HG03159 (cell line): ENCODE results near the gene DMBT1.
"Not testable (repeated sequence)": the region's sequence is repeated elsewhere in the genome, so short reads cannot be mapped to it uniquely, and the experiment has no call there.

Experiments
- ATAC-seq: cut with Tn5 transposase; IDR thresholded peaks from one replicate; pipeline ENCODE4 v1.9.1; 2021; ENCODE audit warnings: mild to moderate bottlenecking, moderate library complexity; ENCODE audit not compliant: unreplicated experiment

The DMBT1 gene

DNA sequence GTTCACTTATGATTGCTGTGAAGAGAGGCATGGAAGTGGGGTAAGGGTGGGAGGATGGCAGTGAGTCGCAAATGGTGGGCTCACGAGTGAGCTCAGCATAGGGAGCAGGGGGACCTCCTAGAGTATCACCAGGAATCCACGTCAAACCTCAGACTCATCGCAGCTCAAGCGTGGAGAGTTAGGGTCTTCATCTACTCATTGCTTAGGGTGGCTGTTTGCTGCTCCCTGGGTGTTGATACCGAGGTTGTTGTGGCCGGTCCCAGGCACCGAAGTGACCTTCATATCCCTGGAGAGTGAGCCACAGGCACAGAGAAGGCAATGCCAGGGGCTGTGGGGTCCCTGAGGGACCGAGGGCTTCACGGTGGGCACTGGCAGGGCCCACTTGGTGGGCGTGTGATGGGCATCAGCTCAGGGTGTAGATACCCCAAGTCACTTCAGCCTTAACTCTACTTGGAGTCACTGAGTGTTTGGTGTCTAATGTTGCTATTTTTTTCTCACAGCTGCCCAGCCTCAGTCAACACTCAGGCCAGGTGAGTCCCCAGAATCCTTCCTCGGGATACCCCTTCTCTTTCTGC, 16.8 kb downstream of the DMBT1 start:
- no peak for ATAC-seq

GRCh38 chr10:122586070-122586469, 25.5 kb downstream of the DMBT1 start:
- not testable (repeated sequence) for ATAC-seq

DNA sequence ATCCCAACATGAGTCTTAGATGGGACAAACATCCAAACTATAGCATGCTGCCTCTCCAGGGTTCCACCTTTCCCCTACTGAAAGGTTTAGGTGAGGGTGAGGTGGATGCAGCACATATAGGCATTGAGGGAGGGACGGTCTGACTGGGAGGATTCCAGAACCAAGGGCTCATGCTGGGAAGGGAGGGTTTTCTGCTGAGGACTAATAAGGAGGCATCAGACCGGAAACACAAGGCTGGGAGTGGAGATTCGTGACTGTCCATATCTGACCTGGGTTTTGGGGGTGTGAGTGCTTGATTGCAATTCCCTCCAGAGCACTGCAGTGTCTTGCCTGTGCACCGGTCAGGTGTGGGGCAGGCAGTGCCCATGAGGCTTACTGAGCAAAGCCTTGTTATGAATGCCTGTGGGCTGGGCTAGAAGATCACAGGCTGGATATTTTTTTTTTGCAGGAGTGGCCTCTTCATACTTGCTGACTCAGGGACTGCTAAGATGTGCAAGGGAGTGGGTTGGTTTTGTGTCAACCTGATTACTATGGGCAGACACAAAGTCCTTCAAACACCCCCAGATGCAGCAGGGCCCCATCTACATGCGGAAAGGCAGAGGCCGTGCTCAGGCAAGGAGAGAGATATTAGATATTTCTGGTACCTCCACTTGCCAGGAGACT, 26.7 kb downstream of the DMBT1 start:
- no peak for ATAC-seq

GRCh38 chr10:122588381-122588780, 27.8 kb downstream of the DMBT1 start:
- no peak for ATAC-seq

- ATAC-seq, result no peak
These were observed 29.6 kb downstream of the DMBT1 start for GRCh38 chr10:122590153-122590552.

DNA sequence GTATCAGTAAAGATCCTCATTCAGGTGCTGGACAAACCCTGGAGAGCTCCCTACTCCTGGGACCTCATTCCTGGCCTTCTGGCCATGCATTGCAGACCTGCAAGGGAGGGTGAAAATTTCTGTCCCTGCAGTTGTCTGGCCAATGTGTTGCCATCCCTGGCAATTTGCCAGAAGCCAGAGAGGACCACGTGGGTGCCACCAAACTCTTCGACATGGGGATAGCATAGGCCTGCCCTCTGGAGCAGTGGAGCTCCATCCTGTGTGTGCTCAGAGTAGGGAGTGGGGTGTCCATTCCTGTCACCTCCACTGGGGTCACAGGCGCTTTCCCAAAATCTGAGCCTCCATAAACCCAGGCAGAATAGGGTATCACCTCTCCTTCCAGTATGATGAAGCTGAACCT, 31.2 kb downstream of the DMBT1 start:
- no peak for ATAC-seq

DNA sequence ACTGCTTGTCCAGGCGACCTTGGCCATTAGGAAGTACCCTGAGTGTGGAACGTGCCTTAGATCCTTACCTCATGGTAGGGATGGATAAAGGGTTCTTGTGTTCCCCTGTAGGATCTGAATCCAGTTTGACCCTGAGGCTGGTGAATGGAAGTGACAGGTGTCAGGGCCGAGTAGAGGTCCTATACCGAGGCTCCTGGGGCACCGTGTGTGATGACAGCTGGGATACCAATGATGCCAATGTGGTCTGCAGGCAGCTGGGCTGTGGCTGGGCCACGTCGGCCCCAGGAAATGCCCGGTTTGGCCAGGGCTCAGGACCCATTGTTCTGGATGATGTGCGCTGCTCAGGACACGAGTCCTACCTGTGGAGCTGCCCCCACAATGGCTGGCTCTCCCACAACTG, 31.6 kb downstream of the DMBT1 start:
- no peak for ATAC-seq

DNA sequence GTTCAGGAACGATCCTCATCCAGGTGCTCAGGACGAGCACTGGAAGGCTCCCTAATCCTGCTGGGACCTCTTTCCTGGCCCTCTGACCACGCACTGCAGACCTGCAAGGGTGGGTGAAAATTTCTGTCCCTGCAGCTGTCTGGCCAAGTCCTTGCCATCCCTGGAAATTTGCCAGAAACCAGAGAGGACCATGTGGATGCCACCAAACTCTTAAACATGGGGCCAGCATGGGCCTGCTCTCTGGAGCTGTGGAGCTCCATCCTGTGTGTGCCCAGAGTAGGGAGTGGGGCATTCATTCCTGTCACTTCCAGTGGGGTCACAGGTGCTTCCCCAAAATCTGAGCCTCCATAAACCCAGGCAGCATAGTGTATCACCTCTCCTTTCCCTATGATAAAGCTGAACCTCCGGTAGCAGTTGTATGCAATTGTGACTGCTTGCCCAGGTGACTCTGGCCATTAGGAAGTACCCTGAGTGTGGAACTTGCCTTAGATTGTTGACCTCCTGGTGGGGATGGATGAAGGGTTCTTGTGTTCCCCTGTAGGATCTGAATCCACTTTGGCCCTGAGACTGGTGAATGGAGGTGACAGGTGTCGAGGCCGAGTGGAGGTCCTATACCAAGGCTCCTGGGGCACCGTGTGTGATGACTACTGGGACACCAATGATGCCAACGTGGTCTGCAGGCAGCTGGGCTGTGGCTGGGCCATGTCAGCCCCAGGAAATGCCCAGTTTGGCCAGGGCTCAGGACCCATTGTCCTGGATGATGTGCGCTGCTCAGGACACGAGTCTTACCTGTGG, 57.1 kb downstream of the DMBT1 start:
- no peak for ATAC-seq

DNA sequence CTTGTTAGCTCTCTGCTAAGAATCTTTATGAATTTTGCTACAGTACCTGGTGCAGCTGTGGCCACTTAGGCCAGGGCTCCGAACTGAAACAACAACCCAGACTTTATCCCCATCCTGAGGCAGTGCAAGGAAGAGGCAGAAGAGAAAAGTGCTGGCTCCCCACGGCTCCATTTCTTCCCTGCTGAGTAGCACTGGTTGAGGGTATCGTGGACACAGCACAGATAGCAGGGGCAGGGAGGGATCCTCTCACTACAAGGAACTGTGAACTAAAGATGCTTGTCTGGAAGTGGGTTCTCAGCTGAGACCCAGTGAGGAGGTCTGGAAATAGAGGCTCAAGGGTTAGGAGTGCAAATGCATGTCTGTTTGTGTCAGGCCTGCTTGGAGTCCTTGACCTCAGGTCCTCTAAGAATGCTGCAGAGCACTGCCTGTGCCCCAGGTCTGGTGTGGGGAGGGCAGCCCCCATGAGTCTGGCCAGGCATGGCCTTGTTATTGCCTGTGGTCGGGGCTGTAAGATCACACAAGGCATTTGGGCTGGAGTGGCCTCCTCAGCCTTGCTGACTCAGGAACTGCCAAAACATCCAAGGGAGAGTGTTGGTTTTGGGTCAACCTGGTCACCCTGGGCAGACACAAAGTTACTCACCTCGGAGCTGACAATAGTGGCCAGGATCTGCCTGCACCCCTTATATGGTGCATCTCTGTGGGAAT, 58.1 kb downstream of the DMBT1 start:
- no peak for ATAC-seq

DNA sequence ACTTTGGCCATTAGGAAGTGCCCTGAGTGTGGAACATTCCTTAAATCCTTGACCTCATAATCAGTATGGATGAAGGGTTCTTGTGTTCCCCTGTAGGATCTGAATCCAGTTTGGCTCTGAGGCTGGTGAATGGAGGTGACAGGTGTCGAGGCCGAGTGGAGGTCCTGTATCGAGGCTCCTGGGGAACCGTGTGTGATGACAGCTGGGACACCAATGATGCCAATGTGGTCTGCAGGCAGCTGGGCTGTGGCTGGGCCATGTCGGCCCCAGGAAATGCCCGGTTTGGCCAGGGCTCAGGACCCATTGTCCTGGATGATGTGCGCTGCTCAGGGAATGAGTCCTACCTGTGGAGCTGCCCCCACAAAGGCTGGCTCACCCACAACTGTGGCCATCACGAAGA, 60.4 kb downstream of the DMBT1 start:
- not testable (repeated sequence) for ATAC-seq

DNA sequence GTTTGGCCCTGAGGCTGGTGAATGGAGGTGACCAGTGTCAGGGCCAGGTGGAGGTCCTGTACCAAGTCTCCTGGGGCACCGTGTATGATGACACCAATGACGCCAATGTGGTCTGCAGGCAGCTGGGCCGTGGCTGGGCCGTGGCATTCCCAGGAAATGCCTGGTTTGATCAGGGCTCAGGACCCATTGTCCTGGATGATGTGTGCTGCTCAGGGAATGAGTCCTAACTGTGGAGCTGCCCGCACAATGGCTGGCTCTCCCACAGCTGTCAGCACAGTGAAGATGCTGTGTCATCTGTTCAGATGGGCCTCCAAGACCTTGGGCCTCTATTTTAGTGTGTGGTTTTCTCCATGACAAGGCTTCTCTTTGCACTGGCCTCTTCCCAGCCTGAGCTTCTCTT, 64.0 kb downstream of the DMBT1 start:
- ATAC-seq, result no peak

- ATAC-seq, result no peak
These were observed 70.0 kb downstream of the DMBT1 start for GRCh38 chr10:122630526-122630925.

DNA sequence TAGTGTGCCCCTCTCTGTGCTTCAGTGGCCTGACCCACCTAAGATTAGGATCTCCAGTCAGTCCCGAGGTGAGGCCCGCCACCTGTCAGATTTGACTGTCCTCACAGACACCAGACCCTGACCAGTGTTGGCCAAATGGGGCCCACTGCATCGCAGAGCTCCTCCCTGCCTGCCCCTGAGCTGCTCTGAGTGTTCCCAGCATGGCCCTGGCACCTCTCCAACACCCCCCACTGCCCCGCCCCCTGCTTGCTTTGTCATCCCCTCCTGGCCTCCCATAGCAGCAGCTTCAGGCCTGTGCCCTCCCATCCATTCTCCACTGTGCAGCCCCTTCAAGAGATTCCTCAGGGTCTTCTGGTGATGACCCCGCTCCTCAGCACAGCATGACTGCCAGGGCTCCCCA, 71.5 kb downstream of the DMBT1 start:
- ATAC-seq, result no peak

GRCh38 chr10:122632576-122632975, 72.0 kb downstream of the DMBT1 start:
- no peak for ATAC-seq

- no peak for ATAC-seq
These were observed 76.4 kb downstream of the DMBT1 start for GRCh38 chr10:122636953-122637352.

DNA sequence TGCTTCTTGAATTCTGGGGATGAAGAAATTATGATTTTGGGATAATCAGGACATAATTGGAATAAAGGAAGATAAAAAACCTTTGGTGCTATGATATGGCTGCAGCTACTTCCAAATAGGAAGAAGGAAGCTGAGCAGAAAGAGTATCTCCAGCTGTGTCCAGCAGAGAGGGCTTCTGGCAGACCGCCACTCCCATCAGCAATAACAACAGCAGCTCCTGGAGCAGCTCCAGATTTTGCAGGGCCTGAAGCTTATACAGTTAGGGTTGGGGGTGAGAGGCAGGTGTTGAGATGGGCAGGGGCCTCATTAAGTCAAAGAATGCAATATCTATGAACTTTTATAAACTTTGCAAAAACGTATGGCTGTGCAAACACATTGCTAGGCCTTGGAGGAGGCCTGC, 76.8 kb downstream of the DMBT1 start:
- ATAC-seq, result no peak

- no peak for ATAC-seq
These were observed 77.6 kb downstream of the DMBT1 start for GRCh38 chr10:122638106-122638505.

GRCh38 chr10:122639801-122640200, 79.2 kb downstream of the DMBT1 start:
- no peak for ATAC-seq

DNA sequence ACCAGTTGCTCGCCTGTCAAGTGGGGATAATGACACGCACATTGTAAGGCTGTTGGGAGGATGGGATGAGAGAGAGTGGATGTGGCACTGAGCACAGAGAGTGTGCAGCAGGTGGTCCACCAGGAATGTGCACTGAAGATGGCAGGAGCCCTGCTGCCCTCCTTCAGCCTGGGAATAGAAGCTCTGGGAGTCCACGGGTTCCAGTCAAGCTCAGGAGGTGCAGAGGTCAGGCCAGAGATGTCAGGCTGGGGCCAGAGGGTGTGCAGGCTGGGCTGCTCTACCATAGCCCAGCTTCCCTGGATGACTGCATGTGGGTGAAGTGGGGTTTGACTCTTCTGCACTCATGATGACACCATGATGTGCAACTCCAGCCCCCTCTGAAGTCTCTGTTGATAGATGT, 80.4 kb downstream of the DMBT1 start:
- ATAC-seq, result no peak

GRCh38 chr10:122642726-122643605, 82.4 kb downstream of the DMBT1 start:
- ATAC-seq, result no peak
